Trophoblast cell (in vitro differentiated cells and primary cell): ENCODE data around the gene LIPC.

Source experiments
- DNase-seq, 2 donors: peaks; one replicate each; pipeline ENCODE4 v3.0.0-alpha.2; 2016
- H2AFZ ChIP-seq: 2 replicates; pipeline ENCODE4 v1.6.1; 2013; ENCODE audit warnings: low read length, moderate library complexity, mild to moderate bottlenecking; ENCODE audit not compliant: insufficient read depth, poor library complexity
- H2AK5ac ChIP-seq: 2 replicates; pipeline ENCODE4 v1.6.1; 2013; ENCODE audit warnings: mild to moderate bottlenecking, low read length
- H2BK120ac ChIP-seq: 2 replicates; pipeline ENCODE4 v1.6.1; 2013; ENCODE audit warnings: low read length, mild to moderate bottlenecking, moderate library complexity; ENCODE audit not compliant: insufficient read depth, poor library complexity
- H2BK12ac ChIP-seq: 2 replicates; pipeline ENCODE4 v1.6.1; 2013; ENCODE audit warnings: mild to moderate bottlenecking, low read length, moderate library complexity
- H2BK5ac ChIP-seq: 2 replicates; pipeline ENCODE4 v1.6.1; 2013; ENCODE audit warnings: low read length, low read depth, moderate library complexity, mild to moderate bottlenecking; ENCODE audit not compliant: poor library complexity
- H3K14ac ChIP-seq: 2 replicates; pipeline ENCODE4 v1.6.1; 2013; ENCODE audit warnings: mild to moderate bottlenecking, low read length
- H3K18ac ChIP-seq: 2 replicates; pipeline ENCODE4 v1.6.1; 2013; ENCODE audit warnings: mild to moderate bottlenecking, low read length
- H3K23ac ChIP-seq: 2 replicates; pipeline ENCODE4 v1.6.1; 2013; ENCODE audit warnings: low read length
- H3K27ac ChIP-seq: 2 replicates; pipeline ENCODE4 v1.5.1; 2013; ENCODE audit warnings: low read depth, mild to moderate bottlenecking, inconsistent platforms, low read length, moderate library complexity
- H3K27me3 ChIP-seq: 2 replicates; pipeline ENCODE4 v1.6.1; 2013; ENCODE audit warnings: inconsistent platforms, mild to moderate bottlenecking, low read length, moderate library complexity; ENCODE audit not compliant: insufficient read depth
- H3K36me3 ChIP-seq, 2 experiments: 1 replicate in 1 of 2; 2 replicates in 1 of 2; pipeline ENCODE4 v1.6.1; 2013; ENCODE audit warnings: low read length in 2 of 2, mild to moderate bottlenecking in 2 of 2, moderate library complexity in 1 of 2; ENCODE audit not compliant: insufficient read depth in 2 of 2, control insufficient read depth in 1 of 2
- H3K4ac ChIP-seq: 2 replicates; pipeline ENCODE4 v1.6.1; 2013; ENCODE audit warnings: low read depth, mild to moderate bottlenecking, low read length, moderate library complexity
- H3K4me1 ChIP-seq, 2 experiments: 1 replicate in 1 of 2; 2 replicates in 1 of 2; pipeline ENCODE4 v1.6.1; 2013; ENCODE audit warnings: low read length in 2 of 2, mild to moderate bottlenecking in 2 of 2, moderate library complexity in 1 of 2; ENCODE audit not compliant: insufficient read depth in 2 of 2, control insufficient read depth in 1 of 2
- H3K4me2 ChIP-seq: 2 replicates; pipeline ENCODE4 v1.6.1; 2013; ENCODE audit warnings: inconsistent platforms, mild to moderate bottlenecking, low read length, moderate library complexity
- H3K4me3 ChIP-seq: 2 replicates; pipeline ENCODE4 v1.5.1; 2013; ENCODE audit warnings: mild to moderate bottlenecking, low read depth, low read length, inconsistent platforms
- H3K79me1 ChIP-seq: one replicate; pipeline ENCODE4 v1.6.1; 2013; ENCODE audit warnings: low read length
- H3K79me2 ChIP-seq: 2 replicates; pipeline ENCODE4 v1.6.1; 2013; ENCODE audit warnings: low read length, mild to moderate bottlenecking; ENCODE audit not compliant: control insufficient read depth, insufficient read depth, poor library complexity
- H3K9ac ChIP-seq: 2 replicates; pipeline ENCODE4 v1.6.1; 2013; ENCODE audit warnings: mild to moderate bottlenecking, low read length
- H3K9me3 ChIP-seq: 2 replicates; pipeline ENCODE4 v1.6.1; 2013; ENCODE audit warnings: low read depth, mild to moderate bottlenecking, control low read depth, inconsistent platforms, low read length; ENCODE audit not compliant: insufficient read depth
- H4K12ac ChIP-seq: 2 replicates; pipeline ENCODE4 v1.6.1; 2013; ENCODE audit warnings: low read depth, mild to moderate bottlenecking, low read length, moderate library complexity
- H4K8ac ChIP-seq: 2 replicates; pipeline ENCODE4 v1.6.1; 2013; ENCODE audit warnings: low read depth, mild to moderate bottlenecking, low read length, moderate library complexity
- H4K91ac ChIP-seq: one replicate; pipeline ENCODE4 v1.6.1; 2013; ENCODE audit warnings: low read depth, mild to moderate bottlenecking, low read length, moderate library complexity
- WGBS: extraction: QIAGEN DNeasy Blood & Tissue Kit; methylation state at CpG from one replicate; pipeline ENCODE4 v1.1.7; 2013; ENCODE audit warnings: missing lambda C conversion rate; ENCODE audit not compliant: insufficient read length, insufficient coverage; ENCODE audit errors: extremely low coverage; 5-methylcytosine and 5-hydroxymethylcytosine counted together

Gene LIPC

GRCh38 chr15:58454950-58455401 lies 23.2 kb downstream of the LIPC start:
- no peak overlapping the region for H3K18ac ChIP-seq
- H3K23ac ChIP-seq = no peak overlapping the region
- no peak overlapping the region for H2BK5ac ChIP-seq
- H3K4me3 ChIP-seq = no peak overlapping the region
- no peak overlapping the region for H2AFZ ChIP-seq
- H3K9ac ChIP-seq = no peak overlapping the region
- H3K4me2 ChIP-seq = no peak overlapping the region
- no peak for DNase-seq
- H2AK5ac ChIP-seq = no peak overlapping the region
- peaks cover 2% of the 10 kb centered on the region for H3K9me3 ChIP-seq
- H3K79me2 ChIP-seq = no peaks in the 10 kb centered on the region
- no peak overlapping the region for H4K8ac ChIP-seq
- no peak overlapping the region for H3K27ac ChIP-seq
- no peak overlapping the region for H3K4ac ChIP-seq
- no CpG with 5 or more reads among the region's 3 CpGs for WGBS
- no peaks in the 10 kb centered on the region for H3K27me3 ChIP-seq
- H3K4me1 ChIP-seq = peaks cover 0 to 3% of the 10 kb centered on the region in 2 experiments
- no peak overlapping the region for H4K91ac ChIP-seq
- H3K79me1 ChIP-seq = peaks cover 1% of the 10 kb centered on the region
- no peak overlapping the region for H2BK12ac ChIP-seq
- H4K12ac ChIP-seq = no peak overlapping the region
- no peaks in the 10 kb centered on the region for H3K36me3 ChIP-seq
- H2BK120ac ChIP-seq = no peak overlapping the region
- no peak overlapping the region for H3K14ac ChIP-seq

- Histone ChIP-seq H3K9ac (no peak overlapping the region), H2BK120ac (no peak overlapping the region), H2AK5ac (no peak overlapping the region), H2BK5ac (no peak overlapping the region), H2BK12ac (no peak overlapping the region), H3K79me2 (no peaks in the 10 kb centered on the region), H3K79me1 (peaks cover 1% of the 10 kb centered on the region), H4K91ac (no peak overlapping the region), H3K23ac (no peak overlapping the region), H4K12ac (no peak overlapping the region), H3K18ac (no peak overlapping the region), H3K4me1 (peaks cover 0 to 3% of the 10 kb centered on the region in 2 experiments), H2AFZ (no peak overlapping the region), H3K4me3 (no peak overlapping the region), H3K14ac (no peak overlapping the region), H3K27ac (no peak overlapping the region), H3K4ac (no peak overlapping the region), H3K27me3 (no peaks in the 10 kb centered on the region), H3K4me2 (no peak overlapping the region), H3K36me3 (no peaks in the 10 kb centered on the region), H3K9me3 (peaks cover 2% of the 10 kb centered on the region), H4K8ac (no peak overlapping the region)
- WGBS = no CpG with 5 or more reads among the region's 7 CpGs
- no peak for DNase-seq
Measured at GRCh38 chr15:58457466-58457965, 25.7 kb downstream of the LIPC start.

GRCh38 chr15:58458076-58458475 lies 26.3 kb downstream of the LIPC start:
- no peak overlapping the region for H2BK12ac ChIP-seq
- no peak overlapping the region for H2AK5ac ChIP-seq
- H3K4me3 ChIP-seq = no peak overlapping the region
- peaks cover 2 to 6% of the 10 kb centered on the region in 2 experiments for H3K4me1 ChIP-seq
- no peak overlapping the region for H3K9ac ChIP-seq
- WGBS = no CpG with 5 or more reads among the region's 3 CpGs
- H3K18ac ChIP-seq = no peak overlapping the region
- H3K79me1 ChIP-seq = peaks cover 4% of the 10 kb centered on the region
- H3K9me3 ChIP-seq = peaks cover 2% of the 10 kb centered on the region
- no peak overlapping the region for H4K8ac ChIP-seq
- H3K4ac ChIP-seq = no peak overlapping the region
- no peak overlapping the region for H3K23ac ChIP-seq
- no peak overlapping the region for H2BK5ac ChIP-seq
- no peak overlapping the region for H3K14ac ChIP-seq
- no peaks in the 10 kb centered on the region for H3K79me2 ChIP-seq
- no peak overlapping the region for H3K4me2 ChIP-seq
- H2AFZ ChIP-seq = no peak overlapping the region
- H2BK120ac ChIP-seq = no peak overlapping the region
- H3K27me3 ChIP-seq = no peaks in the 10 kb centered on the region
- H3K27ac ChIP-seq = no peak overlapping the region
- H3K36me3 ChIP-seq = no peaks in the 10 kb centered on the region
- DNase-seq = no peak
- H4K91ac ChIP-seq = no peak overlapping the region
- H4K12ac ChIP-seq = no peak overlapping the region

- Histone ChIP-seq H2BK12ac (no peak overlapping the region), H3K14ac (no peak overlapping the region), H3K27ac (no peak overlapping the region), H3K18ac (no peak overlapping the region), H3K79me1 (peaks cover 4% of the 10 kb centered on the region), H3K36me3 (no peaks in the 10 kb centered on the region), H3K4ac (no peak overlapping the region), H4K12ac (no peak overlapping the region), H3K4me3 (no peak overlapping the region), H3K4me1 (peaks cover 2 to 7% of the 10 kb centered on the region in 2 experiments), H3K9ac (no peak overlapping the region), H4K8ac (no peak overlapping the region), H2BK120ac (no peak overlapping the region), H3K23ac (no peak overlapping the region), H2BK5ac (no peak overlapping the region), H2AK5ac (no peak overlapping the region), H3K79me2 (no peaks in the 10 kb centered on the region), H3K9me3 (peaks cover 2% of the 10 kb centered on the region), H3K4me2 (no peak overlapping the region), H3K27me3 (no peaks in the 10 kb centered on the region), H2AFZ (no peak overlapping the region), H4K91ac (no peak overlapping the region)
- no CpG with 5 or more reads among the region's 2 CpGs for WGBS
- no peak for DNase-seq
Measured at GRCh38 chr15:58459045-58459444, 27.3 kb downstream of the LIPC start.
